CD4-positive, alpha-beta T cell treated with Interleukin-17A for 1 hour (primary cell): Measurements from ENCODE around the gene GPA33.
A peak's percentile ranks its signal among the peaks of the same experiment; 100 is the strongest.

Experiments used
- DNase-seq: peaks from one replicate; pipeline ENCODE4 v3.0.0-alpha.2; 2020

GPA33 gene

GRCh38 chr1:167084757-167085156 is 5.4 kb downstream of the GPA33 start:
- DNase-seq, result no peak

GRCh38 chr1:167083871-167084270 is 6.3 kb downstream of the GPA33 start:
- DNase-seq, result no peak

GRCh38 chr1:167083066-167083665 is 7.0 kb downstream of the GPA33 start:
- DNase-seq, result no peak

GRCh38 chr1:167082511-167083027 is 7.6 kb downstream of the GPA33 start:
- no peak for DNase-seq

GRCh38 chr1:167081594-167082156 is 8.5 kb downstream of the GPA33 start:
- DNase-seq, result no peak

GRCh38 chr1:167077868-167078210 is 12.3 kb downstream of the GPA33 start:
- no peak for DNase-seq

- DNase-seq, result no peak
Observed at GRCh38 chr1:167077128-167077867, 12.9 kb downstream of the GPA33 start.

GRCh38 chr1:167076136-167076710 is 14.0 kb downstream of the GPA33 start:
- peak; percentile 18 for DNase-seq

GRCh38 chr1:167071286-167071685 is 18.9 kb downstream of the GPA33 start:
- no peak for DNase-seq

GRCh38 chr1:167068761-167069160 is 21.4 kb downstream of the GPA33 start:
- DNase-seq, result no peak

- DNase-seq, result no peak
Observed at GRCh38 chr1:167067904-167068303, 22.3 kb downstream of the GPA33 start.

GRCh38 chr1:167066333-167067122 is 23.6 kb downstream of the GPA33 start:
- DNase-seq, result peak; percentile 80

- DNase-seq, result no peak
Observed at GRCh38 chr1:167065471-167065870, 24.7 kb downstream of the GPA33 start.

- no peak for DNase-seq
Observed at GRCh38 chr1:167064621-167065020, 25.6 kb downstream of the GPA33 start.

- no peak for DNase-seq
Observed at GRCh38 chr1:167061073-167061464, 29.1 kb downstream of the GPA33 start.

- no peak for DNase-seq
Observed at GRCh38 chr1:167060141-167061072, 29.8 kb downstream of the GPA33 start.

- no peak for DNase-seq
Observed at GRCh38 chr1:167059809-167060107, 30.4 kb downstream of the GPA33 start.

- DNase-seq, result peak; percentile 71
Observed at GRCh38 chr1:167059045-167059808, 30.9 kb downstream of the GPA33 start.

- peak; percentile 5 for DNase-seq
Observed at GRCh38 chr1:167057241-167057688, 32.9 kb downstream of the GPA33 start.

- DNase-seq, result no peak
Observed at GRCh38 chr1:167056529-167057231, 33.5 kb downstream of the GPA33 start.
